ENCODE data around the gene TMEM238L. TPM values are rescaled to one million over a fixed set of nuclear protein-coding genes. Genes with fewer than 3 reads are reported as not detected.

The TMEM238L gene
- total RNA-seq, 1 donor from 2014 or later = not detected

GRCh38 chr17:10799407-10799806 lies 4.5 kb downstream of the TMEM238L start:
- DNase-seq (ENCODE audit: extremely low spot score, unreplicated experiment) = no peak
- Mint-ChIP-seq H3K27ac (ENCODE audit: unreplicated experiment) (no peak overlapping the region), H3K27me3 (ENCODE audit: unreplicated experiment) (no peaks in the 10 kb centered on the region)

GRCh38 chr17:10798910-10799309 lies 5.0 kb downstream of the TMEM238L start:
- TF ChIP-seq CTCF (IDR thresholded peaks at IDR 0.05) = no peak
- Mint-ChIP-seq H3K27me3 (ENCODE audit: unreplicated experiment) (no peaks in the 10 kb centered on the region), H3K27ac (ENCODE audit: unreplicated experiment) (no peak overlapping the region), H3K9me3 (ENCODE audit: unreplicated experiment) (peaks cover 4% of the 10 kb centered on the region), H3K36me3 (ENCODE audit: unreplicated experiment) (no peaks in the 10 kb centered on the region), H3K4me1 (ENCODE audit: unreplicated experiment) (no peaks in the 10 kb centered on the region), H3K4me3 (ENCODE audit: unreplicated experiment) (no peak overlapping the region)
- DNase-seq (ENCODE audit: extremely low spot score, unreplicated experiment) = no peak

More at GRCh38 chr17:10799407-10799806, 4.5 kb downstream of the TMEM238L start:
- no peaks in the 10 kb centered on the region for H3K36me3 Mint-ChIP-seq (ENCODE audit: unreplicated experiment)
- H3K4me3 Mint-ChIP-seq (ENCODE audit: unreplicated experiment) = no peak overlapping the region
- H3K4me1 Mint-ChIP-seq (ENCODE audit: unreplicated experiment) = no peaks in the 10 kb centered on the region
- peaks cover 4% of the 10 kb centered on the region for H3K9me3 Mint-ChIP-seq (ENCODE audit: unreplicated experiment)
- no peak for TF ChIP-seq CTCF (IDR thresholded peaks at IDR 0.05)

GRCh38 chr17:10798332-10798749 lies 5.6 kb downstream of the TMEM238L start:
- H3K9me3 Mint-ChIP-seq (ENCODE audit: unreplicated experiment) = peaks cover 4% of the 10 kb centered on the region
- no peak overlapping the region for H3K27ac Mint-ChIP-seq (ENCODE audit: unreplicated experiment)
- no peak overlapping the region for H3K4me3 Mint-ChIP-seq (ENCODE audit: unreplicated experiment)
- H3K36me3 Mint-ChIP-seq (ENCODE audit: unreplicated experiment) = no peaks in the 10 kb centered on the region
- no peaks in the 10 kb centered on the region for H3K4me1 Mint-ChIP-seq (ENCODE audit: unreplicated experiment)
- TF ChIP-seq CTCF (IDR thresholded peaks at IDR 0.05) = no peak
- no peak for DNase-seq (ENCODE audit: extremely low spot score, unreplicated experiment)
- H3K27me3 Mint-ChIP-seq (ENCODE audit: unreplicated experiment) = no peaks in the 10 kb centered on the region

- peaks cover 4% of the 10 kb centered on the region for H3K9me3 Mint-ChIP-seq (ENCODE audit: unreplicated experiment)
- no peaks in the 10 kb centered on the region for H3K27me3 Mint-ChIP-seq (ENCODE audit: unreplicated experiment)
- H3K4me1 Mint-ChIP-seq (ENCODE audit: unreplicated experiment) = no peaks in the 10 kb centered on the region
- no peaks in the 10 kb centered on the region for H3K36me3 Mint-ChIP-seq (ENCODE audit: unreplicated experiment)
- H3K27ac Mint-ChIP-seq (ENCODE audit: unreplicated experiment) = no peak overlapping the region
- TF ChIP-seq CTCF (IDR thresholded peaks at IDR 0.05) = no peak
- H3K4me3 Mint-ChIP-seq (ENCODE audit: unreplicated experiment) = no peak overlapping the region
- no peak for DNase-seq (ENCODE audit: extremely low spot score, unreplicated experiment)
Observed at GRCh38 chr17:10797476-10798328, 6.2 kb downstream of the TMEM238L start.

- Mint-ChIP-seq H3K27me3 (ENCODE audit: unreplicated experiment) (no peaks in the 10 kb centered on the region), H3K9me3 (ENCODE audit: unreplicated experiment) (no peaks in the 10 kb centered on the region), H3K4me1 (ENCODE audit: unreplicated experiment) (no peaks in the 10 kb centered on the region), H3K36me3 (ENCODE audit: unreplicated experiment) (no peaks in the 10 kb centered on the region), H3K4me3 (ENCODE audit: unreplicated experiment) (no peak overlapping the region), H3K27ac (ENCODE audit: unreplicated experiment) (no peak overlapping the region)
- DNase-seq (ENCODE audit: extremely low spot score, unreplicated experiment) = no peak
- TF ChIP-seq CTCF (IDR thresholded peaks at IDR 0.05) = no peak
Observed at GRCh38 chr17:10793816-10794215, 10.1 kb downstream of the TMEM238L start.

Data from osteocyte (in vitro differentiated cells).